Trophoblast cell (in vitro differentiated cells and primary cell): ENCODE data around the gene GLTP.
A peak's percentile ranks its signal among the peaks of the same experiment; 100 is the strongest.

ENCODE experiments used
- DNase-seq, 2 donors: peaks; one replicate each; pipeline ENCODE4 v3.0.0-alpha.2; 2016
- H2AFZ ChIP-seq: 2 replicates; pipeline ENCODE4 v1.6.1; 2013; ENCODE audit warnings: low read length, moderate library complexity, mild to moderate bottlenecking; ENCODE audit not compliant: insufficient read depth, poor library complexity
- H2AK5ac ChIP-seq: 2 replicates; pipeline ENCODE4 v1.6.1; 2013; ENCODE audit warnings: mild to moderate bottlenecking, low read length
- H2BK120ac ChIP-seq: 2 replicates; pipeline ENCODE4 v1.6.1; 2013; ENCODE audit warnings: low read length, mild to moderate bottlenecking, moderate library complexity; ENCODE audit not compliant: insufficient read depth, poor library complexity
- H2BK12ac ChIP-seq: 2 replicates; pipeline ENCODE4 v1.6.1; 2013; ENCODE audit warnings: mild to moderate bottlenecking, low read length, moderate library complexity
- H2BK5ac ChIP-seq: 2 replicates; pipeline ENCODE4 v1.6.1; 2013; ENCODE audit warnings: low read length, low read depth, moderate library complexity, mild to moderate bottlenecking; ENCODE audit not compliant: poor library complexity
- H3K14ac ChIP-seq: 2 replicates; pipeline ENCODE4 v1.6.1; 2013; ENCODE audit warnings: mild to moderate bottlenecking, low read length
- H3K18ac ChIP-seq: 2 replicates; pipeline ENCODE4 v1.6.1; 2013; ENCODE audit warnings: mild to moderate bottlenecking, low read length
- H3K23ac ChIP-seq: 2 replicates; pipeline ENCODE4 v1.6.1; 2013; ENCODE audit warnings: low read length
- H3K27ac ChIP-seq: 2 replicates; pipeline ENCODE4 v1.5.1; 2013; ENCODE audit warnings: low read depth, mild to moderate bottlenecking, inconsistent platforms, low read length, moderate library complexity
- H3K27me3 ChIP-seq: 2 replicates; pipeline ENCODE4 v1.6.1; 2013; ENCODE audit warnings: inconsistent platforms, mild to moderate bottlenecking, low read length, moderate library complexity; ENCODE audit not compliant: insufficient read depth
- H3K36me3 ChIP-seq, 2 experiments: 1 replicate in 1 of 2; 2 replicates in 1 of 2; pipeline ENCODE4 v1.6.1; 2013; ENCODE audit warnings: low read length in 2 of 2, mild to moderate bottlenecking in 2 of 2, moderate library complexity in 1 of 2; ENCODE audit not compliant: insufficient read depth in 2 of 2, control insufficient read depth in 1 of 2
- H3K4ac ChIP-seq: 2 replicates; pipeline ENCODE4 v1.6.1; 2013; ENCODE audit warnings: low read depth, mild to moderate bottlenecking, low read length, moderate library complexity
- H3K4me1 ChIP-seq, 2 experiments: 1 replicate in 1 of 2; 2 replicates in 1 of 2; pipeline ENCODE4 v1.6.1; 2013; ENCODE audit warnings: low read length in 2 of 2, mild to moderate bottlenecking in 2 of 2, moderate library complexity in 1 of 2; ENCODE audit not compliant: insufficient read depth in 2 of 2, control insufficient read depth in 1 of 2
- H3K4me2 ChIP-seq: 2 replicates; pipeline ENCODE4 v1.6.1; 2013; ENCODE audit warnings: inconsistent platforms, mild to moderate bottlenecking, low read length, moderate library complexity
- H3K4me3 ChIP-seq: 2 replicates; pipeline ENCODE4 v1.5.1; 2013; ENCODE audit warnings: mild to moderate bottlenecking, low read depth, low read length, inconsistent platforms
- H3K79me1 ChIP-seq: one replicate; pipeline ENCODE4 v1.6.1; 2013; ENCODE audit warnings: low read length
- H3K79me2 ChIP-seq: 2 replicates; pipeline ENCODE4 v1.6.1; 2013; ENCODE audit warnings: low read length, mild to moderate bottlenecking; ENCODE audit not compliant: control insufficient read depth, insufficient read depth, poor library complexity
- H3K9ac ChIP-seq: 2 replicates; pipeline ENCODE4 v1.6.1; 2013; ENCODE audit warnings: mild to moderate bottlenecking, low read length
- H3K9me3 ChIP-seq: 2 replicates; pipeline ENCODE4 v1.6.1; 2013; ENCODE audit warnings: low read depth, mild to moderate bottlenecking, control low read depth, inconsistent platforms, low read length; ENCODE audit not compliant: insufficient read depth
- H4K12ac ChIP-seq: 2 replicates; pipeline ENCODE4 v1.6.1; 2013; ENCODE audit warnings: low read depth, mild to moderate bottlenecking, low read length, moderate library complexity
- H4K8ac ChIP-seq: 2 replicates; pipeline ENCODE4 v1.6.1; 2013; ENCODE audit warnings: low read depth, mild to moderate bottlenecking, low read length, moderate library complexity
- H4K91ac ChIP-seq: one replicate; pipeline ENCODE4 v1.6.1; 2013; ENCODE audit warnings: low read depth, mild to moderate bottlenecking, low read length, moderate library complexity
- WGBS: extraction: QIAGEN DNeasy Blood & Tissue Kit; methylation state at CpG from one replicate; pipeline ENCODE4 v1.1.7; 2013; ENCODE audit warnings: missing lambda C conversion rate; ENCODE audit not compliant: insufficient read length, insufficient coverage; ENCODE audit errors: extremely low coverage; 5-methylcytosine and 5-hydroxymethylcytosine counted together

GLTP gene

DNA sequence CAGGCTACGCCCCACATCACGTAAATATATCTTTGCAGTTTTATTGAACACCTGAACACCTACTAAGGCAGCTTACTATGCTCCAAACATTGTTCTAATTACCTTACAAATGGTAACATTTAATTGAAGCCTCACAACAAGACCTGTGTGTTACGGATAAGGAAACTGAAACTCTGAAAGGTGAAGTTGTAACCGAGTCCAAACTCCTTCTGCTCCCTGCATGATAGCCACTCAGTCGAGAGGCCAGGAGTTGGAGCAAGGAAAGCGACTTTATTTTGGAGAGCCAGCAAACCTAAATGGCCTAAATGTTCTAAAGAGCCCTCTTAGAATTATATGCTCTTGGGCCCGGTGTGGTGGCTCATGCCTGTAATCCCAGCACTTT lies 34.5 kb downstream of the GLTP start:
- Histone ChIP-seq H2AFZ (no peak overlapping the region), H3K27me3 (no peaks in the 10 kb centered on the region), H3K27ac (no peak overlapping the region), H3K79me1 (no peaks in the 10 kb centered on the region), H4K91ac (no peak overlapping the region), H3K36me3 (no peaks in the 10 kb centered on the region), H4K8ac (peak overlapping the region; percentile 59), H3K23ac (no peak overlapping the region), H2AK5ac (no peak overlapping the region), H3K4me3 (no peak overlapping the region), H3K9ac (no peak overlapping the region), H3K4ac (no peak overlapping the region), H3K4me1 (peaks cover 0 to 2% of the 10 kb centered on the region in 2 experiments), H2BK12ac (no peak overlapping the region), H2BK120ac (no peak overlapping the region), H3K9me3 (no peaks in the 10 kb centered on the region), H2BK5ac (no peak overlapping the region), H3K14ac (no peak overlapping the region), H3K79me2 (no peaks in the 10 kb centered on the region), H4K12ac (no peak overlapping the region), H3K18ac (no peak overlapping the region), H3K4me2 (peak overlapping the region; percentile 67)
- no CpG with 5 or more reads among the region's 7 CpGs for WGBS
- no peak for DNase-seq

DNA sequence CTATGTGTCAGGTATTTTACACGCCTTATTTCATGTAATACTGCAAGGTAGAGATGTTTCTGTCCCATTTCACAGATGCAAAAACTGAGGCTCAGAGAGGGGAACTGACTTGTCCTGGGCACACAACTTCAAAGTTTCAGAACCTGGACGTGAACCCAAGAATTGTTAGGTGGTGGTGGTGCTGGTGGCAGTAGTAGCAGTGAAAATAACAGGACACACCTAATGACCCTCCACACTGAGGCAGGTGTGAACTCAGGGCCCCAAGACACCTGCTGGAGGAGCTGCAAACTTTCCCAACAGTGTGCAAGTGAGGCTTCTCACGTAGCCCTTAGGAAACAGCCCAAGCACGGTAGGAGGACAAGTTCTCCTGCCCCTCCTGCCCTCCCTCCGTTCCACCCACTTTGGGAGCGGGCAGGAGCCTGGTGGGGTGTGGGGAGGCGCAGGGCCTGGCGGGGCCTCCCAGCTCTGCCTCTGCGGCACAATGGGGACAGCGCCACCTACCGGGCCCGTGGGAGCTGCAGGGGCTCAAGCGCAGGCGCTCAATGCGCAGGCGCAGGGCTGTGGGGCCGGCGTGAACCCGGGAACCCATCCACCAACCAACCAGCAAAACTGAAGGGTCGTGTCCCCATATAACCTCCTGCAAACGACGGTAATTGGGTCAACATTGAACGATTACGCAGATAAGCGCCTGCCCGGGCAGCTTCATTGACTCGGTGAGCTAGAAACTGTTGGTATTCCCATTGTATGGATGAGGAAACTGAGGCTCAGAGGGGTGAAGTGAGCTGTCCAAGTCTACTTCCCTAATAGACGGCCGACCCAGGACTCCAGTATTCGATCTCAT lies 35.1 kb downstream of the GLTP start:
- Histone ChIP-seq H3K14ac (no peak overlapping the region), H3K36me3 (no peaks in the 10 kb centered on the region), H4K12ac (peak overlapping the region; percentile 24), H3K4ac (no peak overlapping the region), H4K91ac (no peak overlapping the region), H2BK5ac (no peak overlapping the region), H3K27ac (no peak overlapping the region), H2AFZ (peak overlapping the region; percentile 88), H3K9ac (no peak overlapping the region), H3K18ac (no peak overlapping the region), H3K4me3 (no peak overlapping the region), H3K27me3 (no peaks in the 10 kb centered on the region), H3K23ac (no peak overlapping the region), H3K4me1 (peaks cover 0 to 2% of the 10 kb centered on the region in 2 experiments), H3K9me3 (no peaks in the 10 kb centered on the region), H2BK120ac (no peak overlapping the region), H2BK12ac (no peak overlapping the region), H3K79me1 (no peaks in the 10 kb centered on the region), H4K8ac (peak overlapping the region; percentile 59), H3K79me2 (no peaks in the 10 kb centered on the region), H3K4me2 (peak overlapping the region; percentile 67), H2AK5ac (no peak overlapping the region)
- DNase-seq, result peak; percentile 85 to 93
- no CpG with 5 or more reads among the region's 30 CpGs for WGBS

DNA sequence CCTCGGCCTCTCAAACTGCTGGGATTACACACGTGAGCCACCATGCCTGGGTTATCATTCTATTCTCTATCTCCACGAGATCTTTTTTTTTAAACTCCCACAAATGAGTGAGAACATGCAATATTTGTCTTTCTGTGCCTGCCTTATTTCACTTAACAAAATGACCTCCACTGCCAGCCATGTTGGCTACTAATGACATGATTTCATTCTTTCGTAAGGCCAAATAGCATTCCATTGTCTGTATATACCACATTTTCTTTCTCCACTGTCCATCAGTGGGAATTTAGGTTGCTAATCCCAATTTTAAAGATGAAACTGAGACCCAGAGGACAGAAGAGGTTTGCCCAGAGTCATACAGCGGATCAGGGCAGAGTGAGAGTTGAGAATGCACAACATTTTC lies 36.2 kb downstream of the GLTP start:
- no peaks in the 10 kb centered on the region for H3K79me1 ChIP-seq
- H4K91ac ChIP-seq, result no peak overlapping the region
- no peaks in the 10 kb centered on the region for H3K79me2 ChIP-seq
- no peaks in the 10 kb centered on the region for H3K36me3 ChIP-seq
- DNase-seq, result no peak
- no peak overlapping the region for H3K23ac ChIP-seq
- H4K12ac ChIP-seq, result no peak overlapping the region
- H3K9ac ChIP-seq, result no peak overlapping the region
- H2AFZ ChIP-seq, result no peak overlapping the region
- peaks cover 0 to 2% of the 10 kb centered on the region in 2 experiments for H3K4me1 ChIP-seq
- H3K9me3 ChIP-seq, result no peaks in the 10 kb centered on the region
- no peak overlapping the region for H3K27ac ChIP-seq
- H2BK120ac ChIP-seq, result no peak overlapping the region
- no peaks in the 10 kb centered on the region for H3K27me3 ChIP-seq
- no CpG with 5 or more reads among the region's 5 CpGs for WGBS
- no peak overlapping the region for H2BK5ac ChIP-seq
- H3K14ac ChIP-seq, result no peak overlapping the region
- no peak overlapping the region for H3K4me3 ChIP-seq
- H3K4me2 ChIP-seq, result no peak overlapping the region
- no peak overlapping the region for H3K4ac ChIP-seq
- no peak overlapping the region for H2AK5ac ChIP-seq
- H4K8ac ChIP-seq, result no peak overlapping the region
- no peak overlapping the region for H2BK12ac ChIP-seq
- H3K18ac ChIP-seq, result no peak overlapping the region

DNA sequence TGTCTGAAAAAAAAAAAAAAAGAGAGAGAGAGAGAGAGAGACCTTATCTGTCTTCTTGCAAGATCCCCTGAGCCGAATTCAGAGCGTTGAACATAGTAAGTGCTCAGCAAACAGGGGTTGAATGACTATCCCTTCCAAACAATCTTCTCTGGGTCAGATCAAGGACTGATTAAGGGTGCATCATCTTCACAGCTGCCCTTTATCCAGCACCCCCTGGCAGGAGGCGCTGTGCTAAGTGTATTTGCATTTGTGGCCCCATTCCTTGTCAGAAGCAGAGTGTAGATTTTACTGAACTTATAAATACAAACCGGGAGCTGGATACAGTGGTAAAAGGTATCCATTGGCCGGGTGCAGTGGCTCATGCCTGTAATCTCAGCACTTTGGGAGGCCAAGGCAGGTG lies 38.3 kb downstream of the GLTP start:
- no peak overlapping the region for H2AK5ac ChIP-seq
- no peak overlapping the region for H2AFZ ChIP-seq
- no peak overlapping the region for H4K12ac ChIP-seq
- H3K79me1 ChIP-seq, result no peaks in the 10 kb centered on the region
- H3K4me1 ChIP-seq, result peaks cover 0 to 2% of the 10 kb centered on the region in 2 experiments
- no peak overlapping the region for H2BK5ac ChIP-seq
- WGBS, result no CpG with 5 or more reads among the region's 5 CpGs
- H3K14ac ChIP-seq, result no peak overlapping the region
- no peak overlapping the region for H4K91ac ChIP-seq
- H3K9me3 ChIP-seq, result no peaks in the 10 kb centered on the region
- no peak overlapping the region for H2BK120ac ChIP-seq
- H2BK12ac ChIP-seq, result no peak overlapping the region
- H3K9ac ChIP-seq, result no peak overlapping the region
- no peaks in the 10 kb centered on the region for H3K36me3 ChIP-seq
- no peaks in the 10 kb centered on the region for H3K79me2 ChIP-seq
- DNase-seq, result no peak
- no peak overlapping the region for H4K8ac ChIP-seq
- H3K4me2 ChIP-seq, result no peak overlapping the region
- no peak overlapping the region for H3K18ac ChIP-seq
- no peak overlapping the region for H3K4me3 ChIP-seq
- no peak overlapping the region for H3K23ac ChIP-seq
- H3K27me3 ChIP-seq, result no peaks in the 10 kb centered on the region
- no peak overlapping the region for H3K27ac ChIP-seq
- no peak overlapping the region for H3K4ac ChIP-seq
